ENCODE results near the gene C10orf62. TPM values are rescaled to one million over a fixed set of nuclear protein-coding genes. Genes with fewer than 3 reads are reported as not detected.
A peak's percentile ranks its signal among the peaks of the same experiment; 100 is the strongest.

Gene C10orf62
- total and polyA plus RNA-seq, 3 donors from 2014 or later = 108 to 373 (median 304) TPM

DNA sequence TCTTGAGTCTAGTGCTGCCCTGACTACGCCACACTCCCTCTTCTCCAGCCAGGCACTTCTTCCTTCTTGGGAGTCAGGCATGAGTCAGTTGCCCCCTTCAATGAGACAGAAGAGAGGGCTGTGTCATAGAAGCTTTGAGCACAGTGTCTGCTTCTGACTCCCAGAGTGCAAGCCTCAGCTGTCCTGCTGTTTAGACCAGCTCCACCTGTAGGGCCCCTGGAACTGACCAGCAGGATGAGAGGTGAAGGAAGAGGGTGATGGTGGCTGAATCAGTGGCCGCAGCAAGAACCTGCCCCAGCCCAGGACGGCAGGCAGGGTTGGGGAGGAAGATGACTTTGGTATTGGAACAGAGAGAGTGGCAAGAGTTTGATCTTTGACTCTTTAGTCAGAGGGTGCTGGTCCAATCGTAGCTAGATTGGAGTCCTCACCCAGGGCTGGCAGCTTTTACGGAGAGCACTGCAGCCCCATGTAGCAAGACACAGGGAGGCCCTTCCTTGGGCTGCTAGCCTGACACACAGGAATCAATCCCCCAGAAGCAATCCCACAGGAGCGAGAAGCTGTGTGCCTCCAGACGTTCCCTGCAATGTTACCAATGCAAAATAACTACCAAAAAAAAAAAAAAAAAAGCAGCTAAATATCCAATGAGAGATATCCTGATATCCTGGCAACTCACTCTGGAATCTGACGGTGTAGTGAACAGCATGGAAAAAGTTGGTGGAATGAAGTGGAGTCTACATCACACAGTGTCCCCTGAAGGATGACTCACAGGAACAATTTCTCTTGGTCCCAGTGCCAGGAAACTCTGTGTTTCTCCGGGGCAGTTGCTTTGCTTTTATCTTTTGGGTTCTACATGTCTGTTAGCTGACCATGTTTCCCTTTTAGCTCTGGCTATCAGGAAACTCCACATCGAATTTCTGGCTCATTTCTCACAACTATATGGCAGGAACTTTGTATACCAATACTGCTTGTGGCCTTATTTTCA lies 6.9 kb downstream of the C10orf62 start:
- no peaks in the 10 kb centered on the region for H3K9me3 ChIP-seq
- peak overlapping the region; percentile 68 to 87 for H3K27ac ChIP-seq
- H3K4me1 ChIP-seq = no peaks in the 10 kb centered on the region
- no peaks in the 10 kb centered on the region for H3K36me3 ChIP-seq (ENCODE audit: low read depth, missing control alignments)
- no peak overlapping the region for H3K4me3 ChIP-seq
- TF ChIP-seq, protein P1, sequence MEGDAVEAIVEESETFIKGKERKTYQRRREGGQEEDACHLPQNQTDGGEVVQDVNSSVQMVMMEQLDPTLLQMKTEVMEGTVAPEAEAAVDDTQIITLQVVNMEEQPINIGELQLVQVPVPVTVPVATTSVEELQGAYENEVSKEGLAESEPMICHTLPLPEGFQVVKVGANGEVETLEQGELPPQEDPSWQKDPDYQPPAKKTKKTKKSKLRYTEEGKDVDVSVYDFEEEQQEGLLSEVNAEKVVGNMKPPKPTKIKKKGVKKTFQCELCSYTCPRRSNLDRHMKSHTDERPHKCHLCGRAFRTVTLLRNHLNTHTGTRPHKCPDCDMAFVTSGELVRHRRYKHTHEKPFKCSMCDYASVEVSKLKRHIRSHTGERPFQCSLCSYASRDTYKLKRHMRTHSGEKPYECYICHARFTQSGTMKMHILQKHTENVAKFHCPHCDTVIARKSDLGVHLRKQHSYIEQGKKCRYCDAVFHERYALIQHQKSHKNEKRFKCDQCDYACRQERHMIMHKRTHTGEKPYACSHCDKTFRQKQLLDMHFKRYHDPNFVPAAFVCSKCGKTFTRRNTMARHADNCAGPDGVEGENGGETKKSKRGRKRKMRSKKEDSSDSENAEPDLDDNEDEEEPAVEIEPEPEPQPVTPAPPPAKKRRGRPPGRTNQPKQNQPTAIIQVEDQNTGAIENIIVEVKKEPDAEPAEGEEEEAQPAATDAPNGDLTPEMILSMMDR (IDR thresholded peaks at IDR 0.05) = no peak
- TF ChIP-seq POLR2A (IDR thresholded peaks at IDR 0.05) = no peak
- H3K27me3 ChIP-seq = no peaks in the 10 kb centered on the region
- peak; percentile 48 for DNase-seq
- intact Hi-C loops (cut with DNase I; ENCODE audit: low total_unique reads) = no loop called here
- 49 to 54% methylated on average over 10 of the region's 10 CpGs for WGBS, 2 donors

DNA sequence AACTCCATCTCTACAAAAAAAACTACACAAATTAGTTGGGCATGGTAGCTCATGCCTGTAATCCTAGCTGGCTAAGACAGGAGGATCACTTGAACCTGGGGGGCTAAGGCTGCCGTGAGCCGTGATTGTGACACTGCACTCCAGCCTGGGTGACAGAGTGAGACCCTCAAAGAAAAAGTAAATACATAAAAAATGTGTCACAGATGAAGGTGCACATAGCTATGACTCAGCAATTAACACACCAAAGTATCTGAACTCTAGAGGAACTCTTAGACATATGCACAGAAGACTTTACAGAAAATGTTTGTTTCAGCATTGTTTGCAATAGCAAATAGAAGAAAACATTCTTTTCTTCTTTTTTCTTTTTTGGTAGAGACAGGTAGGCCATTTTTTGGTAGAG lies 8.3 kb downstream of the C10orf62 start:
- intact Hi-C loops (cut with DNase I; ENCODE audit: low total_unique reads) = no loop called here

DNA sequence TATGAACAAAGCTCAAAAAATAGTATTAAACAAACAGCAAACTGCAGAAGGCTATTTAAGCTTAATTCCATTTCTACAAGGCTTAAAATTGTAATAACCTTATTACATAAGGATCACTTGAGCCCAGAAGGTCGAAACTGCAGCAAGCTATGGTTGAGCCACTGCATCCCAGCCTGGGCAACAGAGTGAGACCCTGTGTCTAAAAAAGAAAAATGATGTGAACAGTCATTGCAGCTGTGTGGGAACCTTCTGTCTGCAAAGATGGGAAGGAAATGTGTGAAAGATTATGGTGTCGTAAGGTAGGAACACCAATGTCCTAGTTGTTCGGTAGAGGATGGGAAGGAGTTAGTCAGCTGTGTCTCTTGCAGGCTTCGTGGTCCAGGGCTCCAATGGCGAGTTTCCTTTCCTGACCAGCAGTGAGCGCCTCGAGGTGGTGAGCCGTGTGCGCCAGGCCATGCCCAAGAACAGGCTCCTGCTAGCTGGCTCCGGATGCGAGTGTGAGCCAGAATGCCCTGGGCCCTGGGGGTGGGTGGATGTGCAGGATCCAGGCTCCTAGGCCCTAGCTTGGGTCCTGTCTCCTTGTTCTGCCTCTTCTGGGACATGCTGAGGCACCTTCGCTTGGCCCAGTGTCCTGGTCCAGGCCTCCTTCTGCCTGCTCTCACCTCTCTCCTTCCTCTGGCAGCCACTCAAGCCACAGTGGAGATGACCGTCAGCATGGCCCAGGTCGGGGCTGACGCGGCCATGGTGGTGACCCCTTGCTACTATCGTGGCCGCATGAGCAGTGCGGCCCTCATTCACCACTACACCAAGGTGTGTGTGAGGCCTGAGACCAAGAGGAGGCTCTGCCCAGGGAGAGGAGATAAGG lies 9.1 kb downstream of the C10orf62 start:
- Histone ChIP-seq H3K27me3 (no peaks in the 10 kb centered on the region), H3K9me3 (no peaks in the 10 kb centered on the region), H3K27ac (no peak overlapping the region), H3K4me3 (no peak overlapping the region), H3K4me1 (no peaks in the 10 kb centered on the region), H3K36me3 (ENCODE audit: low read depth, missing control alignments) (no peaks in the 10 kb centered on the region)
- intact Hi-C loops (cut with DNase I; ENCODE audit: low total_unique reads) = no loop called here
- TF ChIP-seq POLR2A (IDR thresholded peaks at IDR 0.05) = no peak
- TF ChIP-seq, protein P1 (IDR thresholded peaks at IDR 0.05) = no peak
- 93 to 96% methylated on average over 13 to 19 of the region's 19 CpGs for WGBS, 2 donors
- DNase-seq = no peak

More for the DNA sequence above, 8.3 kb downstream of the C10orf62 start:
- no peak for TF ChIP-seq POLR2A (IDR thresholded peaks at IDR 0.05)
- TF ChIP-seq, protein P1 (IDR thresholded peaks at IDR 0.05) = no peak
- Histone ChIP-seq H3K27ac (no peak overlapping the region), H3K9me3 (no peaks in the 10 kb centered on the region), H3K27me3 (no peaks in the 10 kb centered on the region), H3K36me3 (ENCODE audit: low read depth, missing control alignments) (no peaks in the 10 kb centered on the region), H3K4me3 (no peak overlapping the region), H3K4me1 (no peaks in the 10 kb centered on the region)
- no peak for DNase-seq
- WGBS, 2 donors = 89 to 95% methylated on average over 2 of the region's 2 CpGs

DNA sequence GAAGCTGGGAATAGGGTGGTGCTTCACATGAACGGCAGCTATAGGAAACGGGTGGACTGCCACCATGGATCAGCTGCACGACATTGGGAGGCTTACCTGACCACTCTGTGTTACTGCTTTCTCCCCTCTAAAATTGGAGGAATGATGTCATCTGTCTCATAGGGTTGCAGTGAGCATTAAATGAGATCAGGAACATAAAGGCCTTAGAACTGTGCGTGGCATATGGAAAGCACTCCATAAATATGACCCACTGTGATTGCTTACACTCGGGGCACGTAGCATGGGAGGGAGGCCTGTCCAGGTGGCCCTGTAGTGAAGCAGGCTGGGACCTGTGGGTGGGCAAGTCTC lies 9.7 kb downstream of the C10orf62 start:
- DNase-seq = no peak
- H3K4me3 ChIP-seq = no peak overlapping the region
- no peaks in the 10 kb centered on the region for H3K36me3 ChIP-seq (ENCODE audit: low read depth, missing control alignments)
- intact Hi-C loops (cut with DNase I; ENCODE audit: low total_unique reads) = no loop called here
- no peaks in the 10 kb centered on the region for H3K27me3 ChIP-seq
- no peak overlapping the region for H3K27ac ChIP-seq
- H3K9me3 ChIP-seq = no peaks in the 10 kb centered on the region
- no peaks in the 10 kb centered on the region for H3K4me1 ChIP-seq
- WGBS, 2 donors = 88 to 90% methylated on average over 6 of the region's 6 CpGs
- TF ChIP-seq, protein P1 (IDR thresholded peaks at IDR 0.05) = no peak
- TF ChIP-seq POLR2A (IDR thresholded peaks at IDR 0.05) = no peak
